H1 (cell line): ENCODE measurements around the gene SDHAF4. TPM values are rescaled to one million over a fixed set of nuclear protein-coding genes. Genes with fewer than 3 reads are reported as not detected.

Source experiments
- CTCF ChIA-PET: fragments of 300-600 bp; sonication (Branson Sonifier 250); formaldehyde crosslinking; loops from one replicate; lab custom pipeline; 2021; ENCODE audit not compliant: partially characterized antibody; lab: Charles Lee
- POLR2A ChIA-PET: fragments of 300-600 bp; sonication (Branson Sonifier 250); formaldehyde crosslinking; loops from one replicate; lab custom pipeline; 2021; ENCODE audit warnings: inconsistent platforms; ENCODE audit not compliant: partially characterized antibody; lab: Charles Lee
- DNase-seq, 2 experiments: peaks; one replicate each; pipeline versions ENCODE4 v3.0.0 to v3.0.0-alpha.2; 2010 to 2022; ENCODE audit warnings: low spot score in 2 of 2, low read depth in 1 of 2, mixed read lengths in 1 of 2
- FAIRE-seq: peaks from 2 replicates; lab custom pipeline; 2011; peaks lifted over from hg19 to GRCh38; lab: Jason Lieb, UNC
- H2AFZ ChIP-seq: 2 replicates; pipeline ENCODE4 v1.8.1; 2012; ENCODE audit warnings: low read length, inconsistent platforms
- H2AK5ac ChIP-seq: 2 replicates; pipeline ENCODE4 v1.6.1; 2013; ENCODE audit warnings: low read depth, low read length
- H2BK120ac ChIP-seq: replicated peaks from 2 replicates; pipeline ENCODE3; 2013; ENCODE audit warnings: low read depth, low read length, inconsistent platforms
- H2BK12ac ChIP-seq: 2 replicates; pipeline ENCODE4 v1.6.1; 2013; ENCODE audit warnings: low read depth, low read length
- H2BK15ac ChIP-seq: 2 replicates; pipeline ENCODE4 v1.6.1; 2013; ENCODE audit warnings: low read length
- H2BK20ac ChIP-seq: 2 replicates; pipeline ENCODE4 v1.6.1; 2013; ENCODE audit warnings: low read length
- H2BK5ac ChIP-seq: 2 replicates; pipeline ENCODE4 v1.6.1; 2013; ENCODE audit warnings: low read depth, low read length
- H3K14ac ChIP-seq: 2 replicates; pipeline ENCODE4 v1.6.1; 2013; ENCODE audit warnings: inconsistent platforms; ENCODE audit not compliant: insufficient read length
- H3K18ac ChIP-seq: 2 replicates; pipeline ENCODE4 v1.6.1; 2013; ENCODE audit warnings: low read length; ENCODE audit errors: extremely low read depth
- H3K23ac ChIP-seq: 2 replicates; pipeline ENCODE4 v1.6.1; 2013; ENCODE audit warnings: inconsistent platforms; ENCODE audit not compliant: insufficient read length
- H3K23me2 ChIP-seq: 2 replicates; pipeline ENCODE4 v1.6.1; 2013; ENCODE audit warnings: low read depth, low read length
- H3K27ac ChIP-seq: 2 replicates; pipeline ENCODE4 v1.6.1; 2011; ENCODE audit warnings: low read depth, low read length, inconsistent platforms
- H3K27me3 ChIP-seq, 4 experiments: replicated peaks in 1 of 4; 1 replicate in 1 of 4; 2 replicates in 3 of 4; pipeline versions ENCODE4 v1.6.1 to v1.8.1; 2011 to 2013; ENCODE audit warnings: low read length in 3 of 4, mild to moderate bottlenecking in 3 of 4, inconsistent platforms in 2 of 4, mixed read lengths in 2 of 4, moderate library complexity in 1 of 4; ENCODE audit not compliant: control insufficient read depth in 3 of 4, insufficient read depth in 3 of 4; ENCODE audit errors: extremely low read depth in 1 of 4
- H3K36me3 ChIP-seq, 4 experiments: 2 replicates each; pipeline versions ENCODE4 v1.6.1 to v1.8.1; 2011 to 2013; ENCODE audit warnings: mild to moderate bottlenecking in 4 of 4, low read length in 3 of 4, moderate library complexity in 2 of 4, control low read depth in 1 of 4, inconsistent platforms in 1 of 4; ENCODE audit not compliant: insufficient read depth in 4 of 4, control insufficient read depth in 2 of 4
- H3K4ac ChIP-seq: replicated peaks from 2 replicates; pipeline ENCODE3; 2013; ENCODE audit warnings: low read length, low read depth, mixed read lengths, inconsistent platforms; ENCODE audit not compliant: insufficient read length
- H3K4me1 ChIP-seq, 4 experiments: replicated peaks in 1 of 4; 1 replicate in 1 of 4; 2 replicates in 3 of 4; pipeline versions ENCODE4 v1.6.1 to v1.8.1; 2011 to 2013; ENCODE audit warnings: low read length in 3 of 4, inconsistent platforms in 2 of 4, mixed read lengths in 1 of 4; ENCODE audit not compliant: insufficient read depth in 4 of 4, control insufficient read depth in 3 of 4
- H3K4me2 ChIP-seq, 2 experiments: 2 replicates each; pipeline versions ENCODE4 v1.6.1 to v1.8.1; 2011 to 2013; ENCODE audit warnings: low read depth in 2 of 2, low read length in 2 of 2, control low read depth in 1 of 2, inconsistent platforms in 1 of 2, mild to moderate bottlenecking in 1 of 2; ENCODE audit not compliant: insufficient read depth in 1 of 2
- H3K4me3 ChIP-seq, 4 experiments: fragments of 200-600, 300-600 bp in 1 of 4; sonication (generic), shearing (Covaris generic), sonication (Bioruptor Twin) in 1 of 4; 2 replicates each; pipeline versions ENCODE4 v1.5.1 to v1.8.1; 2011 to 2016; ENCODE audit warnings: low read length in 4 of 4, low read depth in 3 of 4, control low read depth in 2 of 4, inconsistent platforms in 2 of 4, mild to moderate bottlenecking in 2 of 4, mixed read lengths in 1 of 4, moderate library complexity in 1 of 4; ENCODE audit not compliant: insufficient read depth in 2 of 4; ENCODE audit errors: extremely low read depth in 1 of 4
- H3K56ac ChIP-seq: replicated peaks from 2 replicates; pipeline ENCODE3; 2013; ENCODE audit warnings: low read depth, mild to moderate bottlenecking, mixed read lengths, low read length, inconsistent platforms; ENCODE audit not compliant: insufficient read length
- H3K79me1 ChIP-seq: 2 replicates; pipeline ENCODE4 v1.6.1; 2013; ENCODE audit warnings: low read depth, low read length, control low read depth
- H3K79me2 ChIP-seq, 2 experiments: 2 replicates each; pipeline versions ENCODE4 v1.6.1 to v1.8.1; 2012 to 2013; ENCODE audit warnings: low read length in 2 of 2, mild to moderate bottlenecking in 2 of 2, inconsistent platforms in 1 of 2; ENCODE audit not compliant: insufficient read depth in 2 of 2, control insufficient read depth in 1 of 2
- H3K9ac ChIP-seq, 4 experiments: replicated peaks in 1 of 4; 1 replicate in 1 of 4; 2 replicates in 3 of 4; pipeline versions ENCODE4 v1.6.1 to v1.8.1; 2011 to 2013; ENCODE audit warnings: low read depth in 3 of 4, low read length in 3 of 4, control low read depth in 2 of 4, mild to moderate bottlenecking in 2 of 4, moderate library complexity in 2 of 4, inconsistent platforms in 1 of 4; ENCODE audit errors: extremely low read depth in 1 of 4
- H3K9me3 ChIP-seq, 2 experiments: 2 replicates each; pipeline versions ENCODE4 v1.6.1 to v1.8.1; 2012 to 2013; ENCODE audit warnings: mild to moderate bottlenecking in 2 of 2, moderate library complexity in 2 of 2, control low read depth in 1 of 2, inconsistent platforms in 1 of 2, low read depth in 1 of 2, low read length in 1 of 2, mixed read lengths in 1 of 2; ENCODE audit not compliant: insufficient read depth in 2 of 2
- H4K20me1 ChIP-seq, 2 experiments: replicated peaks in 1 of 2; 2 replicates each; pipeline versions ENCODE3 to v1.8.1; 2011 to 2013; ENCODE audit warnings: inconsistent platforms in 2 of 2, low read length in 2 of 2, mild to moderate bottlenecking in 1 of 2; ENCODE audit not compliant: insufficient read depth in 2 of 2, control insufficient read depth in 1 of 2
- H4K5ac ChIP-seq: 2 replicates; pipeline ENCODE4 v1.6.1; 2013; ENCODE audit warnings: low read length, low read depth, mixed read lengths, inconsistent platforms; ENCODE audit not compliant: insufficient read length
- H4K8ac ChIP-seq: 2 replicates; pipeline ENCODE4 v1.8.0; 2013; ENCODE audit warnings: mild to moderate bottlenecking, moderate library complexity, low read length, inconsistent platforms; ENCODE audit not compliant: insufficient read depth; ENCODE audit errors: extremely low read depth
- H4K91ac ChIP-seq: replicated peaks from 2 replicates; pipeline ENCODE3; 2013; ENCODE audit warnings: low read length, mixed read lengths, inconsistent platforms; ENCODE audit not compliant: insufficient read length
- EGR1 ChIP-seq: IDR thresholded peaks from 2 replicates; pipeline ENCODE4 v1.6.1; 2011; ENCODE audit warnings: low read depth, low read length, borderline replicate concordance
- EP300 ChIP-seq, 2 experiments: IDR thresholded peaks; 1 replicate in 1 of 2; 2 replicates in 1 of 2; pipeline ENCODE4 v1.6.1; 2011 to 2012; ENCODE audit warnings: low read depth in 2 of 2, low read length in 2 of 2, mild to moderate bottlenecking in 2 of 2, borderline replicate concordance in 1 of 2, inconsistent platforms in 1 of 2, moderate library complexity in 1 of 2
- POLR2A ChIP-seq, 2 experiments: IDR thresholded peaks; 1 replicate in 1 of 2; 2 replicates in 1 of 2; pipeline ENCODE4 v1.6.1; 2011; ENCODE audit warnings: low read depth in 2 of 2, low read length in 2 of 2, mild to moderate bottlenecking in 2 of 2; ENCODE audit errors: control extremely low read depth in 1 of 2
- SP2 ChIP-seq: IDR thresholded peaks from 2 replicates; pipeline ENCODE4 v1.6.1; 2012; ENCODE audit warnings: mild to moderate bottlenecking, low read length, inconsistent platforms
- polyA plus RNA-seq, 7 experiments: library from polyadenylated mRNA; depleted of rRNA in 3 of 7; stranded (reverse) in 5 of 7; unstranded in 2 of 7; fragments of >200 nt in 5 of 7; fragments of 200-250 nt in 2 of 7; gene quantifications; 1 replicate in 5 of 7; 2 replicates in 1 of 7; 4 replicates in 1 of 7; pipeline versions ENCODE4 v1.2.1 to v1.2.3, GENCODE V29; 2011 to 2013; ENCODE audit warnings: missing spikeins in 2 of 7, mixed read lengths in 2 of 7
- total RNA-seq: library from RNA; stranded (reverse); fragmentation: NEBNext Ultra II Directional; extraction: Animal tissue kit (Norgen Biotek cat#: 25700); gene quantifications from 2 replicates; pipeline ENCODE4 v1.2.1, GENCODE V29; 2021

SDHAF4 gene
- total and polyA plus RNA-seq, 2 of the 8 experiments (the other 6 are each of a cell fraction or from before 2014, with no cell fraction given), result 9.8 to 14.9 TPM

DNA sequence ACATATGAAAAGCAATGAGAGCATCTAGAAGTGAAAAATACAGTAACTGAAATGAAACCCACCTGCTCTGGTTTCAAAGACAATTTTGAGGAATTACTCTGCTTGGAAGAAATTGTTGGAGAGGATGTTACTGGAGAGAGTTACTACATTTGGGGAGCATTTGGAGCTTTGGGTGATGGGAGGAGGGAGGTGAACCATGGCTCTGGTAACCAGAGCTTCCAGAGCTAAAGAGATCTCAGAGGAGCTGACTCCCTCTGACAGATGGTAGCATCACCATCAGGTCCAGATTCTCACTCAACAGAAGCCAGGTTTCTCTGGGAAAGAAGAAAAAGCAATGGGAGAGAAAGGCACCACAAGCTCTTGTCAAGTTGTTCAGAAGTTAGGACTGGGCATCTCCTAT, 58.7 kb downstream of the SDHAF4 start:
- no peaks in the 10 kb centered on the region for H3K36me3 ChIP-seq
- ChIA-PET CTCF (no interaction called here), POLR2A (interaction anchor here (1.2 kb wide), 1 partner anchor 42 kb away, joined by 3 read pairs; the partner anchor contains the start of gene SMAP1)
- no peaks in the 10 kb centered on the region for H3K79me1 ChIP-seq
- H3K14ac ChIP-seq, result no peak overlapping the region
- no peak overlapping the region for H3K27ac ChIP-seq
- H3K4me2 ChIP-seq, result no peak overlapping the region
- H4K8ac ChIP-seq, result no peak overlapping the region
- no peaks in the 10 kb centered on the region for H3K4me1 ChIP-seq
- no peak for DNase-seq
- peaks cover 0 to 4% of the 10 kb centered on the region in 2 experiments; a peak in 1 of 4 replicates for H3K9me3 ChIP-seq
- H2BK15ac ChIP-seq, result no peak overlapping the region
- no peaks in the 10 kb centered on the region for H3K79me2 ChIP-seq
- H3K18ac ChIP-seq, result no peak overlapping the region
- no peak overlapping the region for H3K4me3 ChIP-seq
- no peak overlapping the region for H3K9ac ChIP-seq
- H2BK20ac ChIP-seq, result no peak overlapping the region
- no peak overlapping the region for H3K56ac ChIP-seq
- H3K23me2 ChIP-seq, result no peaks in the 10 kb centered on the region
- no peak overlapping the region for H2BK5ac ChIP-seq
- no peak overlapping the region for H2AK5ac ChIP-seq
- no peak overlapping the region for H4K91ac ChIP-seq
- H2BK12ac ChIP-seq, result no peak overlapping the region
- TF ChIP-seq SP2 (no peak), EGR1 (no peak), POLR2A (IDR thresholded peaks at IDR 0.05; ENCODE audit: control extremely low read depth in 1 of 2, low read depth in 2 of 2, low read length in 2 of 2) (no peak), EP300 (IDR thresholded peaks at IDR 0.05; ENCODE audit: borderline replicate concordance in 1 of 2, low read depth in 2 of 2, low read length in 2 of 2) (no peak)
- TF ChIP-seq, all 59 proteins: peak for 0
- no peak overlapping the region for H3K23ac ChIP-seq
- no peaks in the 10 kb centered on the region for H4K20me1 ChIP-seq
- no peak for FAIRE-seq
- H3K27me3 ChIP-seq, result no peaks in the 10 kb centered on the region
- H2BK120ac ChIP-seq, result no peak overlapping the region
- H4K5ac ChIP-seq, result no peak overlapping the region
- no peak overlapping the region for H2AFZ ChIP-seq
- no peak overlapping the region for H3K4ac ChIP-seq
